Putamen (tissue), 1 donor: ENCODE results near the gene SCTR.

Experiments
- DNase-seq: peaks from one replicate; pipeline ENCODE4 v3.0.0-alpha.2; 2016; ENCODE audit warnings: low spot score

SCTR gene

GRCh38 chr2:119429225-119429981 lies 94.9 kb downstream of the SCTR start:
- no peak for DNase-seq

DNA sequence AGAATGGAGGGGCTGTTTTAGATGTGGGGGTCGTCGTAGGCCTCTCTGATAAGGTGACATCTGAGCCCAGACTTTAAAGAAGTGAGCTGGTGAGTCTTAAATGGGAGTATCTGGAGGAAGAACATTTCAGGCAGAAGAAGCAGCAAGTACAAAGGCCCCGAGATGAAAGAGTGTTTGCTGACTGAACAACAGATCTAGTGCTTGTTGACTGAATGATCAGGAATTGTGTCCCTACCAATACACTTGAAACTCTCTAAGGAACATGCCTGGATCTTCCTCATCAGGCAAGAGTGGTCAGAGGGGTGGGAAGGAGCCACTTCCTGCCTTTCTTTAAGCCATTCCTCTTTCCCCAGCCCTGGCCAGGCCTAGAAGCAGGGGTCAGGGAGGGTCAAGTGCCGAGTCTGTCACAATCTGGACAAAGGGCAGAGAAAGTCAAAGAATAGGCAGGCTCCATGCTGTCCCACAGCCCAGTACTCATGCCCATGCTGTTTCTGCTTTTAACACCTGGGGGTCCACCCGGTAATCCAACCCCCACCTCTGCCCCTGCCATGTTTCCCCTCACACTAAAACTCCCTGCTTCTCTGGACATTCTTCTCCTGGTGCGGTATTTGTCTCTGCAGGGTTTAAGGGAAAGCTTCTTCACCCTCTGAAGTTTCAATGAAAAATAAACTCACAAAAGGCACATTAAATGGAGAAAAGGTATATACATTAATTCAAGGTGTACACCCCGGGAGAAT lies 95.6 kb downstream of the SCTR start:
- no peak for DNase-seq

- no peak for DNase-seq
These were observed 96.5 kb downstream of the SCTR start for GRCh38 chr2:119427756-119428155.

- DNase-seq: no peak
These were observed 97.4 kb downstream of the SCTR start for GRCh38 chr2:119426801-119427395.

DNA sequence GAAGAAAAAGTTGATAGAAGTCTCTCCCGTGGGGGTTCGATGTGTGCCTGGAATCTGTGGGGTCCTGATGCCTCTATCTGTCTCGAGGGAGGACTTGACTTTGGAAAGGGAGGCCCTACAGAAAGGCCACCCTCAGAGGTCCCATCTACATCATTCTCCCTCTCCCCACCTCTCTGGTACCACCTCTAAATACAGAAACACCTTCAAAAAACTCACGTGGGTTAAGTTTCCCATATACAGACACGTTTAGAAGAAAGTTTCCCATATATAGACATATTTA lies 97.9 kb downstream of the SCTR start:
- no peak for DNase-seq

DNA sequence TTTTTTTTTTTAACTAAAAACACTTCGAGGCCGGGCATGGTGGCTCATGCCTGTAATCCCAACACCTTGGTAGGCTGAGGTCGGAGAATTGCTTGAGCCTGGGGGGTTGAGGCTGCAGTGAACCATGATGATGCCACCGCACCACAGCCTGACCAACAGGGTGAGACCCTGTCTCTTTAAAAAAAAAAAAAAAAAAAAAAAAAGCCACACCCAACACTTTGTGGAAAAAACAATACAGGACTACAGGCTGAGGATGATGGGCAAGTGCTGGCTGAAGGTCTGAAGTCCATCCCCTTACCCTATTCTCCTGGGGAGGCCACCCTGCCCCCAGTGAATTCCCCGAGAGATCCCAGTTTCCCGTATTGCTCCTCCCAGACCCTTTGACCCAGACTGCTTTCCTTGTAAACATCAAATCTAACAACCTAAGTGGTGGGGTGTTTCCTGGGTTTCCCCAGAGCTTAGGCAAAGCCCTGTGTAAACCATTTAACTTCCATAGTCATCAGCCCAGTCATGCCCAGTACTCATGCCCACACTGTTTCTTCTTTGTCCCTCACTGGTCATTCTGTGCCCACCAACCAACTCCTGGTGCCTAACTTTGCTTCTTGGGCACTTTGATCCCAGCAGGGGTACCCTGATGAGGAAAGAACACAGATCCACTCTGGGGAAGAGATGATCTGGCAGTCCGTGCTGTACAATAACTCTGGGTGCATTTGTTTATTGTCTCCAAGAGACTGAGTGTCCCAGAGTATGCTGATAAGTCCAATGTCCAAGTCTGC lies 98.5 kb downstream of the SCTR start:
- DNase-seq: no peak

- DNase-seq: no peak
These were observed 99.2 kb downstream of the SCTR start for GRCh38 chr2:119425119-119425405.

GRCh38 chr2:119424284-119425118 lies 99.8 kb downstream of the SCTR start:
- no peak for DNase-seq

DNA sequence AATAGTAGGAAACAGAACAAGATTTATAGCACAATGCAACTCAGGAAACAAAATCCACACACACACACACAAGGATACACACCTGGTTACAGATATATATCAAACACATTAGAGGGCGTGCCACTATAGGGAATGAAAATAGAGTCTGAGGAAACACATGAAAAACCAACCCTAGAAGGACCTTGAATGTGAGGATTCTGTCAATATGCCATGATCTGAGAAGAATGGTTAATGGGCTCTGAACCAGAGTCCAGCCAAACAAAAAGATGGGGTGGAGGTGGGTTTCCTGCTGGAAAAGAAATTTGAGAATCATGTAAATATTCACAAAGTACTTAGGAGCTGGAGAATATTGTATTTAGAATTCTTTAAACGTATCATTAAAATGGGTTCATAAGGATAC lies 100.5 kb downstream of the SCTR start:
- DNase-seq: no peak

DNA sequence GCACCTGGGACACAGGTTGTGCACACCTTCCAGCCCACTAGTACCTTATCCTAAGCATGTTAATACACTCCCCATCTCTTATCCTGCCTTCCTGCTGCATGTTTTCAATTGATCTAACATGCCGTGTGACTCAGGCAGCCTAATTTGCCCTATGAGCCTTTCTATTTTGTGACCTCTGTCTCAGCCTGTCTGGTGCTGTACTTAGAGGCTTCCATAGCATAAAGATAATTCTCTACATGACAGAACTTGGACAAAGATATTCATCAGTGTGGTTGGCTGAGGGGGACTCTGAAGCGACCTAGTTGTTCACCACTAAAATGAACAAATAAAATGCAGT lies 101.2 kb downstream of the SCTR start:
- no peak for DNase-seq

DNA sequence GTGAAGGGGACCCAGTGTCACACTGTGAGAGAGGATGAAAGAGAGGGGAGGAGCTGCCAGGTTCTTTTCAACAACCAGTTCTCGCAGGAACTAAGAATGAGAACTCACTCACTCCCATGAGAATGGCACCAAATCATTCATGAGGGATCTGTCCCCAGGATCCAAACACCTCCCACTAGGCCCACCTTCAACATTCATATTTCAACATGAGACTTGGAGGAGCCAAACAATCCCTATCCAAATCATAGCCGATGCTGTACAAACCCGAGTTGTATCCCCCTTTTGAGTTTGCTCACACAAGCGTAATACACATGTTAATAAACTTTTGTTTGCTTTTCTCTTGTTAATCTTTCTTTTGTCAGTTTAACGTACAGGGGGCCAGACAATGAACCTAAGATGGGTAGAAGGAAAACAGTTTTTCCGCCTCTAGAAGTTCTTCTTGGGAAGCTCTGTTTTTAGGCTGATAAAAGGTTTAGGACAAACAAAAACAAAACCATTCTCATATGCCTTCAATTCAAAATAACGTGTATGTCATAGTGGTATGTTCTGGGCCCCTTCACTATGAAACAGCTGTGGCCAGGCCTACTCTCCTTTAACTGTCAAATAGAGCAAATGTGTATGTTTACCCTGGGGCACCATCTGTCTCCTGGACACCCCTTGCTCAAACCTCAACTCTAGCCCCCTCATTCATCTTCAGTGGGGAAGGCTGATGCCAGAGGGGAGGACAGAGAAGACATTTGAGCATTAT lies 101.7 kb downstream of the SCTR start:
- no peak for DNase-seq

GRCh38 chr2:119421741-119422140 lies 102.5 kb downstream of the SCTR start:
- no peak for DNase-seq

DNA sequence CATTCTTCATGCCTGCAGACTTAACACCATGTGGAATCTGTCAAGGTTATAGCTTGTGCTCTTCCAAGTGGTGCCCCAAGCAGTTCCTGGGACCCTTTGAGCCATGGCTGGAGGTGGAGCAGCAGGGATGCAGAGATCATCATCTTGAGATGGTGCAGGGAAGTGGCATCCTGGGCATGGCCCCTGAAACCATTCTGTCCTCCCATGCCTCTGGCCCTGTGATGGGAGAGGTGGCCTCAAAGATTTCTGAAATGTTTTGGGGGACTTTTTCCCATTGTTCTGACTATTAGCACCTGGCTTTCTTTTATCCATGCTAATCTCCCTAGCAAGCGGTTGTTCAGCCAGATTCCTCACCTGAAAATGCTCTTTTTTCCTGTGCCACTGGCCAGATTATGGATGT lies 103.0 kb downstream of the SCTR start:
- no peak for DNase-seq

DNA sequence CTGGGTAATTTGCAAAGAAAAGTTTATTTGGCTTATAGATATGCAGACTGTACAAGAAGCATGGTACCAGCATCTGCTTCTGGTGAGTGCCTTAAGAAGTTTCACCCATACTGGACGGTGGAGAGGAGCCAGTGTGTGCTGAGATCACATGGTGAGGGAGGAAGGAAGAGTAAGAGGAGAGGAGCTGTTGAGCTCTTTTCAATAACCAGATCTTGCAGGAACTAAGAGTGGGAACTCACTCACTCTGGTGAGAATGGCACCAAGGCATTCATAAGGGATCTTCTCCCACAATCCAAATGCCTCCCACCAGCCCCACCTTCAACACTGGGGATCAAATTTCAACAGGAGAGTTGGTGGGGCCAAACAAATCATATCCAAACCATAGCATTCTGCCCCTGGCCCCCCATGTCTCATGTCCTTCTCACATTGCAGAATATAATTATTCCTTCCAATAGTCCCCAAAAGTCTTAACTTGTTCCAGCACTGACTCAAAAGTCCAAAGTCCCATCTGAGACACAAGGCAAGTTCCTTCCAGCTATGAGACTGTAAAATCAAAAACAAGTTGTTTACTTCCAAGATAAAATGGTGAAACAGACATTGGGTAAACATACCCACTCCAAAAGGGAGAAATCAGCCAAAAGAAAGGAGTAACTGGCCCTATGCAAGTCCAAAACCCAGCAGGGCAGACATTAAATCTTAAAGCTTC lies 104.3 kb downstream of the SCTR start:
- no peak for DNase-seq

- no peak for DNase-seq
These were observed 105.2 kb downstream of the SCTR start for GRCh38 chr2:119419065-119419464.

DNA sequence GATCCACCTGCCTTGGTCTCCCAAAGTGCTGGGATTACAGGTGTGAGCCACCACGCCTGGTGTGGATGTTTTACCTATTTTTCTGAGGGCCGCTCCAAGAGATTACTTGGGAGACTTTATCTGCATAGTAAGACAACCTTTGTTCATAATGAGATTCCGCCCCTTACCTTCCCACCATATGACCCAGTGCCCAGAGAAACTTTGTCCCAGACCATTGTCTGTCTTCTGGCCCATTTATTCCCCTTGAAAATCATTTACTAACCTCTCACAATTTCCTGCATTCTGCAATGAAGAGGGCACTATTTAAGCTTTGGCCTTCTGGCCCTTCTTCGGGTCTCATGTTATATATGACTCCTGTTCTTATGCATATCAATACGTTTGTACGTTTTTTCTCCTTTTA lies 106.4 kb downstream of the SCTR start:
- no peak for DNase-seq

- no peak for DNase-seq
These were observed 107.9 kb downstream of the SCTR start for GRCh38 chr2:119416299-119416923.

- DNase-seq: no peak
These were observed 108.7 kb downstream of the SCTR start for GRCh38 chr2:119415630-119416029.

- no peak for DNase-seq
These were observed 109.4 kb downstream of the SCTR start for GRCh38 chr2:119414894-119415293.

GRCh38 chr2:119409506-119409905 lies 114.8 kb downstream of the SCTR start:
- DNase-seq: no peak
